Activated naive CD8-positive, alpha-beta T cell treated with anti-CD3 and anti-CD28 coated beads, Interleukin-2, amount 50 U/mL, for 16 hours (primary cell): ENCODE measurements around the gene SLC12A4.
"Not testable (repeated sequence)": the region's sequence is repeated elsewhere in the genome, so short reads cannot be mapped to it uniquely, and the experiment has no call there.

Experiments
- DNase-seq: peaks from one replicate; pipeline ENCODE4 v3.0.0-alpha.2; 2020; ENCODE audit warnings: low read depth, low spot score

Gene SLC12A4

DNA sequence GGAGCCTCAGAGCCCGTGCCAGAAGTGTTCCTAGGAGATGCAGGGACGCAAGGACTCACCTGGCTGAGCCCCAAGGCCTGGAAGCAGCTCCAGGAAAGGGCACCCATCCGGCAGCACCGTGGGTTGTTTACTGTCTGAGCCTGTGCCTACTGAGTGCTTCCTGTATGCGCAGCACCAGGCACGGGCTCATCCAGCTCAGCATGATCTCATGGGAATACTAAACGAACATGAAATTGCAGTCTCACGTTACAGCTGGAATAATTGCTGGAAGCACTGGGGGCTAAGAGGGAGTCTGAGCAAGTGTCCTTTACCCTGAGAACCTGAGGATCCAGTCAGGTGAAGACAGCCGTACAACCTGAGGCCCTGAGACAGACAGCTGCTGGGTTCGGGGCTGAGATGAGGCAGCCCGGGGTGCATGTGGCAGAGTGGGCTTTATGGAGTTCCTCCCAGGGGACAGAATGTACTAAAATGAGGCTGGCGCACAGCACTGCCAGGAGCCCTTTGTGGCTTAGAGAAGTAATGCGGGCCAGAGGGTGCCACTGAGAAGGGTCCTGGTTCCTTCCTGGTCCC is 42.2 kb downstream of the SLC12A4 start:
- DNase-seq: no peak

DNA sequence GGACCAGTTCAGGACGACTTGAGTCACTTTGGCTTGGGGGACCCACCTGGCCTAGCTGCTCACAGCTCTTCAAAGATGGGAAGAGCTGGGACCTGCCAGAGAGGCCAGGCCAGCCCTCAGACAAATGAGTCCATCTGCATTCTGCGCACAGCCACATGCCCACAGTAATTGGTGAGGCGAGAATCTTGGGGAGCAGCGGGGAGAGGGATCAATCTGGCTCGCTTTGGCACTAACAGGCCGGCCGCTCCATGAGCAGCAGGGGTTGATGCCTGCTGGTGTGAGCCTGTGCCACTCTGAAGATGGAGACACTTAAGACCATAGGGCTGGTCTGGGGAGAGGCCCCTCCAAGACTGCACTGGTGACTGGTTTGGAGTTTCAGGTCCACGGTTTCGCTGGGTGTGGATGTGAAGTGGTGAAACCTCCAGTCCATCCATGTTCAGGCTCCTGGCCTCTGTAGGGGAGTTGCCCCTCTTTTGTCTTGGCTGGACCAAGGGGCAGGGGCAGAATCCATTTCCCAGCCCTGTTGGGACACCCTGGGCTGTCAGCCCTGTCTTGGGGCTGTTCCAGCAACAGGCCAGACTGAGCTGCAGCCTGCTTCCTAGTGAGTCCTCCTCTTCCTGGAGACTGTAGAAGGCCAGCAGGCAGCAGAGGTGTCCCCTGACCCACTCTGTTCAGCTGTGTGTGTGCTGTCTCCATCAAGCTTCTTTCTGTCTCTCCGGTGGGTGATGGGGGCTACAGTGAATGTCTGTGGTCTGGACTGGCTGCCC is 44.1 kb downstream of the SLC12A4 start:
- no peak for DNase-seq

DNA sequence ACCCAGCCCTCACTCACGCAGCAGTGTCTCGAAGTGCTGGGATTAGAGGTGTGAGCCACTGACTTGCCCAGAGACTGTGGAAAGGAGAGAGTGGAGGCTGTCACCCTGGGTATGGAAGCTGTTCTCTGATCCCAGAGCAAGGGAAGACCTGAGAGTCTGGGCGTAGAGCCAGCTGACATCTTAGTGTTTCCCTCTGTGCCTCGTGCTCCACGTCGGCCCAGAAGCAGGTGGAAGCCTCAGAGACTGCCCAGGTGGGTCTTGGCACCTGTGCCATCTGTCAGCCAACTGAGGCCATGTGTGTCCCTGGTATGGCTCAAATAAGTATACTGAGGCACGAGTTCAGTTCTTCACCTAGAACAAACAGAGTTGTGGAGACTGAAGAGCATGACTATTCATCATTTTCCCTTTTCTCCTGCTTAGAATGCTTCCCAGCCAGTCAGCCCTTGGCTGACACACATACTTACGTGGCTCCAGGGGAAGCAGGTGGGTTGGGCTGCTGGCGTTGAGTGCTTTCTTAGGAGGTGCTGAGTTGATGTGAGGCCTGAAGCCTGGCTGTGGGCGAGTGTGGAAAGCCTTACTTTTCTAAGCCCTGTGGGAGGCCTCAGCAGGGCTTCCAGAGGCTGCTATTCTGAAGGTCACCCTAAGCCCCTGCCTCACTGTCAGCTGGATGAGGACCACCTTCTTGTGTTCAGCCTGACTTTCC is 44.9 kb downstream of the SLC12A4 start:
- no peak for DNase-seq

DNA sequence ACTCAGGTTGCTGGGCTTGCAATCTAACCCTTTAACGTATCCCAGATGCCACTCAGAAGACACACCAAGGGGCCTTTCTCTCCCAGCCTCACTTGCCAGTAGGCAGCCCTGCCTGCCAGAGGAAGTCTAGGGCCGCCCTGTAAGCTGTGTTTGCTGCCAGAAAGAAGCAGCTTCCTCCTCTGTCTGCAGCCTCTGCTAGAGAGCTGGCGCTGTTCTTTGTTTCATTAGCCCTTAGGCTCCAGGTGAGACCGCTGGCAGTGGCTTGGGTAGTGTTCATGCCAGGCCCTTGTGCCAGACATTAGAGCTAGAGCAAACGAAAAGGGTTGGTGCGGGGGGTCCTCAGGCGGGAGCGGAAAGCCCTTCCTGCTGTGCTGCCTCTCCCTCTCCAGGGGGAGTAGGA is 45.7 kb downstream of the SLC12A4 start:
- no peak for DNase-seq

DNA sequence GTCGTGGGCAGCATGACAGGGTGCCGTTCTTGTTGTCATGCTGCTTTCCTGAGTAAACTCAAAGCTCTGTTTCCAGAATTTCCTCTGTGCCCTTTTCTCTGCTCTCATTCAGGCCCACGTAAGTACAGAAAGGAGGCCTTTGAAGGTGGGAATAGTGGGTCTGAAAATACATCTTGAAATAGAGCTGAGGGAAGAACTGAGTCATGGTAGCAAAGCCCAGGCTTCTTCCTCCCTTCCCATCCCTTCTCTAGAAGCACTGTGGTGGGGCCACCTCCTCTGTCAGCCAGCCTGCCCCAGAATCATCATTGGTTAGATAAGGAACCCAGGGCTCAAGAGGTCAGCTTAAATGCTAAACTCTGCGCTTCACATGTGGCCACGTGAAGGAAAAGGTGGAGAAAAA is 46.2 kb downstream of the SLC12A4 start:
- no peak for DNase-seq

DNA sequence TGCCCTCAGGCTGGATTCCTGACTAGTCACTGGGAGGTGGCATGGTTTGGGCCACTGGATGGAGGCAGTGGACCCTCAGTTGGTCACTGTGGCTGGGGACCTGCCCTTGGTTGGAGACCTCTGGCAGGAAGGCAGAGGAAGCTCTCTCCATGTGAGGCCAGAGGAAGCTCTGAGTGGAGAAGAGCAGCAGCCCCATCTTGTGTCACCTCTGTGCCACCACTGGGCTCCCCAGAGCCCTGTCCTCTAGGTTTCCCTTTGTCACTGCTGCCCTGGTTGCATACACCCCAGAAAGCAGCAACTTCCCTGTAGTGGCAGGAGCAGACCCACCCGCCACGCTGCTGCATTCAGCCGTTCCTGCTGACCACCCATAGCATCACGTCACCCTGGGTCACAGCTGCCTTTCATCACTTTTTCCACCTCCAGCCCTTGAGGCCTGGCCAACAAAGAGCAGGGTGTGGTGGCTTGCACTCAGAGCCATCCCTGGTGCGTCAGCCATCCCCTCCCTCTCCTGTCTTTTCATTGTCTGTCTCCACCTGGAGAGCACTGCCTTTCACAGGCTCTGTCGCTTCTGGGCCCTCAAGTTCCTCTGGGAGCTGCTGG is 48.7 kb downstream of the SLC12A4 start:
- no peak for DNase-seq

DNA sequence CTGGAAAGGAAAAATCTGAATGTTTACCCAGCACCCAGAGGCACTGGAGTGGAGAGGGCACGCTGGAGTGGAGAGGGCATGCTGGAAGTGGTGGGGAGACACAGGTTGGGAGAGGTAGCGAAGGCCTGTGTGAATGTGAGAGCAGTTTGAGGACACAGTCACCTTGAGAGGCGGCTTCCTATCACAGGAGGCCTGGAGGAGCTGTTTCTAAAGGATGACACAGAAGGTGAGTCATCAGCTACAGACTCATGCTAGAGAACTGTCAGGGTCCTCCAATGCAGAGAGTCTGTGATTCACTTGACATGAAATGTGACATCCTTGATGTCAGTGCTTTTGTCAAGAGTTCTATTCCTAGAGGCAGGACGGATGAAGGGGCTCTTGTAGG is 50.6 kb downstream of the SLC12A4 start:
- DNase-seq: no peak

DNA sequence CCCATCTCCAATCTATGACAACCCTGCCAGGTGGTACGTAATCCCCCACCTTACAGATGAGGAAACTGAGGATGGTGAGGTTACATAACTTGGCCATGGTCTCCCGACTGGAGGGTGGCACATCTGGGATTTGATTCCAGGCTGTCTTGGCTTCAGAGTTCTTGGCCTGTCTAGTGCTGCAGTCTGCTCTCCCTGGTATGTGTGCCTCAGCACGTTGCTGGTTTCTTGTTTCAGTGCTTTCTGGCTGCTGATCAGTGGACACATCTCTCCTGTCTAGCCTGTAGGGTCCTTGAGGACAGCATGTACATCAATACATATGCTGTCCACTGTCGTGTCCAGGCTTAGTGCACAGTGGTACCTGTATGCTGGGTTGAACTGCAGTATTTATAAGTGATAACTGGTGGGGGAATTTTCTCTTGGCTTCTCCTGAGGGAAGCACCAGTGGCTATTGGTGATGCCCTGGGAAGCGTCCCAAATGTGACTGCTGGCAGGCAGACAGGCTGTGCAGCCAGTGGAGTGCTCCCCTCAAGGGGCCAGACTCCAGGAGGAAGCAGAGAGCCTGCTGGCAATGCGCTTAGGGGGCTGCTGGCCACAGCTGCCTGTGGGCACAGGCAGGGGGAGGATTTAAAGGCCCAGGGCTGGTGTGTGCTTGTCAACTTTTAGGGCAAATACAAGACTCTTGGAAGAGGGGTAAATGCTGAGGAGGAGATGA is 51.1 kb downstream of the SLC12A4 start:
- no peak for DNase-seq

DNA sequence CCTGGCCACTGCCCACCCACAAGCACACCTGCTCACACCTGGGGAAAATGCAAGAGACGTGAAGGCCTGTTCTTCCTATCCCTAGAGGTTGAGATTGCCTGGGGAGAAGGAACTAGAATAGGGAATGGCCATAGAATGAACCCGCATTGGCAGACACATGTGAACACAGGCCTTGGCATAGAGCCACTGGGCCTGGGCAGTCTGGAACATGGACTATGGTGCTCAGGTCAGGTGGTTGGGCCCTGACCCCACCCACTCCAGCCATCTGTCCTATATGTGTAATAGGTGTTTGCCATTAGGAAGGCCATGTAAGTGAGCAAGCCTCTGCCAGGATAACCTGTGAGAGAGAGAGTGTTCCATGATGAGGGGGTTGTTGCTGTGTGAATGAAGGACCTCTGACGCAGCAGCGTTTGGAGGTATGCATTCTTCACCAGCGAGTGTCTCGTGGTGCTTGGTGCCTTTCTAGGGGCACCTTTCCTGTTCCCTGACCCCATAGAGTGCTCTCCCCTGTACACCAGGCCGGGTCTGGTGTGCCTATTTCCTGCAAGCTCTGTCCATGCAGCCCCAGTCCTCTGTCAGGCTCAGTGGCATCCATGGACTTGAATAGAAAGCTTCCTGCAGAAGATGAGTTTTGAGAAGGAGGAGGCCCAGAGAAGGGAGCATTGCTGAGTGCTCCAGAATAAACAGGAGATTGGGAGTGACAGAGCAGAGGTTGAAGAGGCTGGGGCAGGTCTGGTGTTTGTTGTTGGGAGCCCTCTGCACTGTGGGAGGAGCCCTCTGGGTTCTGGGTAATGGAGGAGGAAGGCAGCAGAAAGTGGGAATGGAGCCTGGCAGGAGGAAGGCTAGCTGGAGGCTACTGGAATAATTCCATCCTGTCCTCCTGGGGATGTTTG is 52.4 kb downstream of the SLC12A4 start:
- DNase-seq: no peak

DNA sequence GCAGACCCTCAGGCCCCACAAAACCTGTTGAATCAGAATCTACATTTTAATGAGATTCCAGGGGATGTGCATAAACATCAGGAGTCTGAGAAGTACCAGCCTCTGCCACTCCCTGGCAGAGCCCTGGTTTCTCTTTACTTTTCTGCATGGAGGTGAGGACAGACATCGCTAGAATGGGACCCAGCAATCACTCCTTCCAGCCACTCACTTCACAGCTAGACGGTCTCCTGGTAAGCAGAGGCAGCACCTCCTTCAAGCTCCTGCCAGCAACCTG is 53.0 kb downstream of the SLC12A4 start:
- DNase-seq: not testable (repeated sequence)

DNA sequence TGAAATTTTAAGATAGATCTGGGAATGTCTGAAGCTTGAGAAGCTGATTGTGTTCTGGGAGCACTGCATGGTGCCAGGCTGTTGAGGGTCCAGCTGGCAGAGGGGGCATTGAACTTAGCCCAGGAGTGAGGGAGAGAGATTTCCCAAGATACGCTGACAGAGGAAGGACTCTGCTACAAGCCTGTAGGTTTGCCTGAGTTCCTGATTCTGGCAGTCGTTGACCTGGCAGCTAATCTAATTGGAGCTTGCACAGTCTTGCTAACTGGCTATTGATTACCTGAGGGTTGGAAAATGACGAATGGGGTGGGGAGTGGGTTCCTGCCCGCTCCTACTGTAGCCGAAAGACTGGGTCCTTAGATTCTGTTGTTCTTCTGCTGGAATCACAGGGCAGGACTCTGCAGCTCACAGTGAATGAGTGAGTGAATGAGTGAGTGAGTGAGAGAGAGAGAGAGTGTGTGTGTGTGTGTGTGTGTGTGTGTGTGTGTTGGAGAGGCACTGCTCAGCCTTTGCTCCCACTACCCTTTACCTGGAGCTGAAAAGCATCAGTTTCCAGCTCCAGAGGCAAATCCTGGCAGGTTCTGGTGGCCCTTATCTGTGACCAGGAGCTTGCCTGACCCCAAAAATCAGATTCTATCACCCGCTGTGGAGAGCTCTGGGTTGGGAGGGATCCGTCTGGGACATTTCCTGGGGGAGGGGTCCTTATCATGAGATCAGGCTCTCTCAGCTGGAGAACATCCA is 53.5 kb downstream of the SLC12A4 start:
- no peak for DNase-seq

DNA sequence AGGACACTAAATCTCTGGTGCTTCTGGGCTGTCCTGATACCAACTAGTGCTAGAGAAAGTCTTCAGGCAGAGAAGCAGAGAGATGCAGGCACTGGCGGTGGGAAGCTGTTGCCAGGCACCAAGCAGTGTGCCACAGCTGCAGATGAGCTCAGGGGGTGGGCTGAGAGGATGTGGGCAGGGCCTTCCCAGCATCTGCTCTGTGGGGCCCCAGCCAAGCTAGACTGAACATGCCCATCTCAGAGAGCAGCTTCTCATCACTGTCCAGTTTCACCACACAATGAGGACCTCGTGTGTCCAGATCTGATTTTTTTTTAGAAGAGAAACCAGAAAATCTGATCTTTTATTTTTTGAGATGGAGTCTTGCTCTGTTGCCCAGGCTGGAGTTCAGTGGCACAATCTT is 58.3 kb downstream of the SLC12A4 start:
- DNase-seq: no peak

DNA sequence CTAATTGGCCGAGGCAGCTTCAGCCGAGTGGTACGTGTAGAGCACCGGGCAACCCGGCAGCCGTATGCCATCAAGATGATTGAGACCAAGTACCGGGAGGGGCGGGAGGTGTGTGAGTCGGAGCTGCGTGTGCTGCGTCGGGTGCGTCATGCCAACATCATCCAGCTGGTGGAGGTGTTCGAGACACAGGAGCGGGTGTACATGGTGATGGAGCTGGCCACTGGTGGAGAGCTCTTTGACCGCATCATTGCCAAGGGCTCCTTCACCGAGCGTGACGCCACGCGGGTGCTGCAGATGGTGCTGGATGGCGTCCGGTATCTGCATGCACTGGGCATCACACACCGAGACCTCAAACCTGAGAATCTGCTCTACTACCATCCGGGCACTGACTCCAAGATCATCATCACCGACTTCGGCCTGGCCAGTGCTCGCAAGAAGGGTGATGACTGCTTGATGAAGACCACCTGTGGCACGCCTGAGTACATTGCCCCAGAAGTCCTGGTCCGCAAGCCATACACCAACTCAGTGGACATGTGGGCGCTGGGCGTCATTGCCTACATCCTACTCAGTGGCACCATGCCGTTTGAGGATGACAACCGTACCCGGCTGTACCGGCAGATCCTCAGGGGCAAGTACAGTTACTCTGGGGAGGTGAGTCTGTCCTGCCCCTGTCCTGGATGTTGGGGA is 59.2 kb downstream of the SLC12A4 start:
- DNase-seq: no peak

DNA sequence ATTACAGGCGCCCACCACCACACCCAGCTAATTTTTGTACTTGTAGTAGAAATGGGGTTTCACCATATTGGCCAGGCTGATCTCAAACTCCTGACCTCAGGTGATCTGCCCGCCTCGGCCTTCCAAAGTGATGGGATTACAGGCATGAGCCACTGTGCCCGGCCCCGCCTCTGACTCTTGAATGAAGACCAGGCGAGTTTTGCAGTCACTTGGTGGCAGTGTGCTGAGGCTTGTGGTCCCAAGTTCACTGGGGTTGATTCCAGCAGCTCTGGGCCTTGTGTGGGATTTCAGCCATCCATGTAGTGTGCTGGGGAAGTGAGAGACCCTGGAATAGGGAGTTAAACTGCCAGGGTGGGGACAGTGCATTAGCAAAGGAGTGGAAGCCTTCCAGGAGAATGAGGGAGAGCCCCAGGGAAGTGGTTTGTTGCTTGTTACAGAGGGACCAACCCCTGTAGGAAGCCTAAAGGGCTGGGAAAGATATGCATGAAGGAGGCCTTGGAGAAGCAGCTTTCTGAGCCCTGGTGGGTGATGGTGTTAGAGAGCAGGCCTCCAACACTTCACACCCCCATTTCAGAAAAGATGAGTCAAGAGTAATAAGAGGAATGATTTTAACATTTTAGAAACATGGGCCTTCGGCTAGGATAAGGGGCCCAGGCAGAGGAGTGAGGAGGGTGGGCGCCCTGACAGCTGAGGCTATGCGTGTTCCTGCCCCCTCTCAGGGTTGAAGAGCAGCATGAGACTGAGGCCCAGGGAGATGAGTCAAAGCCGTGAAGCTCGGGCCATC is 60.8 kb downstream of the SLC12A4 start:
- no peak for DNase-seq

DNA sequence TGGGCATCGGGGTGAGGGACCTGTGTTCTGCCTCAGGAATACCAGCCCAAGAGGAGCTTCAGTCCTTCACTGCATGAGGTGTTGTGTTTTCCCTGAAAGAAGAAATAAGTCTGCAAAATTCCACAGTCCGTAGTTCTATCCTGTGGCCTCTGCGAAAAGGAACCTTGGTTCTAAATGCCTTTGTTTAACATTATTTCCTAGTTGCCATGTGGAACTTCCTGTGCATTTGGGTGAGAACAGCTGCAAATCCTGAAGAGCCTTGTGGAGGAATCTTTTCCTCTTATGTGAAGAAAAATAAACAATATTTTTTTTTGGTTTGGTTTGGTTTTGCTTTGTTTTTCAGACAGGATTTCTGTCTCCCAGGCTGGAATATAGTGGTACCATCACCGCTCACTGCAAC is 65.6 kb downstream of the SLC12A4 start:
- DNase-seq: no peak

DNA sequence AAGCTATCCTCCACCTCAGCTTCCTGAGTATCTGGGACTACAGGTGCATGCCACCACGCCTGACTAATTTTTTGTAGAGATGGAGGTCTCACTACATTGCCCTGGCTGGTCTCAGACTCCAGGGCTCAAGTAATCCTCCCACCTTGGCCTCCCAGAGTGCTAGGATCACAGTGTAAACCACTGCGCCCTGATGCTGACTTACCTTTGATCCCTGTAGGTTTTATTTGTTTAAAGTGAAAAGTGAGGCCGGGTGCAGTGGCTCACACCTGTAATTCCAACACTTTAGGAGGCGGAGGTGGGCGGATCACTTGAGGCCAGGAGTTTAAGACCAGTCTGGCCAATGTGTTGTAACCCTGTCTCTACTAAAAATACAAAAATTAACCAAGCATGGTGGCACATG is 66.7 kb downstream of the SLC12A4 start:
- DNase-seq: no peak

DNA sequence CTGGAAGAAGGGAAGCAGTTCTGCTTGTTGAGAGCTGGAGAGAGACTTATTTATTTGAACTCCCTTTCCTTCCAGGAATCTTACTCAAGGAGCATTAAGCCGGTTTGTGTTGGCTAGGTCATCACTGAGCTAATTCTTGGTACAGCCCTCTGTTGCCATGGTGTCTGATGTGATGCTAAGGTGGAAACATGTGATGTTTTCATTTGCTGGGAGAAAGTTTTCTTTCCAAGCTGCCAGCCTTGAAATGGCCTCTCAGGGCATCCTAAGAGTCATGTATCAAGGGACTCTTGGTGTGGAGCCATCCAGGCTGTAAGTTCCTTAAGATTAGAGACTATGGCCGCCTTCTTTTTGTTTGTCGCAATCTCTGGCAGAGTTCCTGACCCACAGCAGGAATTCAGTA is 71.2 kb downstream of the SLC12A4 start:
- no peak for DNase-seq

DNA sequence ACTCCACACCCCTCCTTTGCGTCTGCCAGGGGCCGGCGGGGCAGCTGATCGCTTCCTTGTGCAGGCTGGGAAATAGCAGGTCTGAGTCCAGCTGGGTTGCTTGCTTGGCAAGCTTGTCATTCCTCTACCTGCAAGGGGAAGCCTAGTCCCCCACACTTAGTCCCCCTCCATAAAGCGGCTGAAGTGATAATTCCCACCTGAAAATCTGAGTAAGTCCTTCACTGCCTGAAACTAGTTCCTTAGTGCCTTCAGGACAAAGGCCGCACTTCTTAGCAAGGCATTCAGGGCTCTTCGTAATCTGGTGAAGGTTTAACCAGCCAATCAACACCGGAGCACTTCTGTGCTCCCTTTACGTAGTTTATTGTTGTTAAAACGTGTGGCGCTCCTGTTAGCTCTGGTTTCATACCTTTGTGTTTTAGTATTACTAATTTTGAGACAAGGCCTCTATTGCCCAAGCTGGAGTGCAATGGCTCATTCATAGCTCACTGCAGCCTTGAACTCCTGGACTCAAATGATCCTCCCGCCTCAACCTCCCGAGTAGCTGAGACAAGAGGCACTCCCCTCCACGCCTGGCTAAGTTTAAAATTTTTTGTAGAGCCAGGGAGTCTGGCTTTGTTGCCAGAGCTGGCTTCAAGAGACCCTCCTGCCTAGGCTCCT is 74.6 kb downstream of the SLC12A4 start:
- no peak for DNase-seq
